ENCODE data around the gene NPAS2. TPM values are rescaled to one million over a fixed set of nuclear protein-coding genes. Genes with fewer than 3 reads are reported as not detected.

Gene NPAS2
- total RNA-seq, 1 donor from 2014 or later = 5.5 TPM

DNA sequence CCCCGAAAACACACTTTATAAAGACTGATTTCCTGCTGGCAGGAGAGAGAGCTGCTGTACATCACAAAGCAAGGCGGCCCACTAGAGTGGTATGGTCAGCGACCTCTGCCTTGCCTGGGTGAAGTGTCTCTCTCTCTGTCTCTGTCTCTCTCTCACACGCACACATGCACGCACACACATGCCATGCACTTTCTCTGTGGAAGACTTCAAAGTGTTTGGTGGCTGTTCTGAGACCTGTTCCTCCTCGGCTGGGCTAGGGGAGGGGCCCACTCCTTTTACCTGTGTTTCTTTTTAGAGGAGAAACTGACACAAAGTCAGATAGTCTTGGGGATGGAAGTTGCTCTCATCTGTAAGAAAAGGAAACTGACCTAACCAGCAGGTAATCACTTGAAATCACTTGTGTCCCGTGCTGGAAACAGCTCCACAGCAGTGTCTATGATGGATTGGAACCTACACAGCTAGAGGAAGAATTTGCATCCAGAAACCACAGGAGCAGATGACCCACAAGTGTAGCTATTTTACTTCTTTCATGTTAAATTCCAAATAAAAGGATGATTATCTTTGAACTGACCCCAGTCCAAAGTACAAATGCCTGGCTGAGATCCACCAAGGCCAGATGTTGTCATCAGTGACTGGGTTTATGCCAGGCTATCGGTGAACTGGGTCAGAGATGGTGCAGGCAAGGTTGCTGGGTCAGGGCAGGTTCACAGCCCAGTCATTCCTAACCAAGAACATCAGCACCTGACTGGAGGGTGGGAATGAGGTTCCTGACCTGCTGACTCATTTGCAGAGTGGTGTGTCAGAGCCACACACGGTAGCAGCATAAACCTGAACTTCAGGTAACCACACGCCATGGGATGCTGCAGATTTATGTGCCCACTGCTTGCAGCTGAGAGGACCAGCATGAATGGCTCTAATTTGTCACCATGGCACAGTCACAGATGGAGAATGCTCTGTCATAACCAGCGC, 63.0 kb downstream of the NPAS2 start:
- H3K36me3 Mint-ChIP-seq (ENCODE audit: low read depth, unreplicated experiment) = no peaks in the 10 kb centered on the region
- no peaks in the 10 kb centered on the region for H3K9me3 ChIP-seq (ENCODE audit: insufficient read depth, low read depth, low read length)
- H3K4me2 ChIP-seq (ENCODE audit: low read length) = no peak overlapping the region
- peak; percentile 66 for DNase-seq (ENCODE audit: low read depth)
- no peak for TF ChIP-seq CTCF (IDR thresholded peaks at IDR 0.05; ENCODE audit: insufficient read depth, low read depth, low read length)
- TF ChIP-seq EZH2 (IDR thresholded peaks at IDR 0.05; ENCODE audit: insufficient read depth, low read length) = no peak
- no peak overlapping the region for H3K4me3 ChIP-seq (ENCODE audit: insufficient read depth, low read depth, low read length)
- H3K36me3 ChIP-seq (ENCODE audit: insufficient read depth, low read length) = no peaks in the 10 kb centered on the region
- H3K9ac ChIP-seq (ENCODE audit: low read length) = no peak overlapping the region
- peaks cover 13% of the 10 kb centered on the region for H4K20me1 ChIP-seq (ENCODE audit: insufficient read depth, low read length)
- no peak overlapping the region for H3K4me3 Mint-ChIP-seq (ENCODE audit: unreplicated experiment)
- H3K79me2 ChIP-seq (ENCODE audit: insufficient read depth, low read length) = no peaks in the 10 kb centered on the region
- no peak for FAIRE-seq
- H3K4me1 Mint-ChIP-seq (ENCODE audit: low read depth, unreplicated experiment) = peaks cover 7% of the 10 kb centered on the region
- H3K27me3 Mint-ChIP-seq (ENCODE audit: low read depth, unreplicated experiment) = peaks cover 6% of the 10 kb centered on the region
- no peak overlapping the region for H3K27ac ChIP-seq (ENCODE audit: low read depth, low read length)
- peaks cover 29% of the 10 kb centered on the region for H3K4me1 ChIP-seq (ENCODE audit: insufficient read depth, low read length)
- H2AFZ ChIP-seq (ENCODE audit: low read depth, low read length) = no peak overlapping the region
- no peaks in the 10 kb centered on the region for H3K27me3 ChIP-seq (ENCODE audit: insufficient read depth, low read length)
- no peak overlapping the region for H3K27ac Mint-ChIP-seq (ENCODE audit: unreplicated experiment)
- no peaks in the 10 kb centered on the region for H3K9me3 Mint-ChIP-seq (ENCODE audit: unreplicated experiment)

DNA sequence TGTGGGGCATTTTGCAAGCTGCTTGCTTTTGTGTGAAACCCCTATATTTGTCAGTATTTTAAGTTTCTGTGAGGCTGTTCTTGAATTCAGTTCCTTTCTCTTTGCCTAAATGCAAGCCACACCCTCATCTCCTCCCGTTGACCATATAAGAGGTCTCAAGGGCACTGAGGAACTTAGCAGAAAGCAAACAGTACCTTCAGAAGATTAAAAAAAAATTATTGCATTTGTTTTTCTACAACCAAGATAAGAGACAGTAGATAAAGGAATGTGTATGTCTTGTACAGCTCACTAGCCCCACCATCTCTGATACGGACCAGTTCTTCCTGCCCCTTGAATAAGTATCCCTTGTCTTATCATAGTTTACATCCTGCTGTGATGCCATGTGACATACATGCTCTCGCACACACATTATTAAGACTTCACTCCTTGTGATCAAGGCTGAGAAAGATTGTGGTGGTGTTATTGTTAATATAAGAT, 64.2 kb downstream of the NPAS2 start:
- Histone ChIP-seq H3K36me3 (ENCODE audit: insufficient read depth, low read length) (no peaks in the 10 kb centered on the region), H3K79me2 (ENCODE audit: insufficient read depth, low read length) (no peaks in the 10 kb centered on the region), H2AFZ (ENCODE audit: low read depth, low read length) (no peak overlapping the region), H3K27me3 (ENCODE audit: insufficient read depth, low read length) (no peaks in the 10 kb centered on the region), H4K20me1 (ENCODE audit: insufficient read depth, low read length) (peaks cover 13% of the 10 kb centered on the region), H3K9me3 (ENCODE audit: insufficient read depth, low read depth, low read length) (no peaks in the 10 kb centered on the region), H3K4me3 (ENCODE audit: insufficient read depth, low read depth, low read length) (no peak overlapping the region), H3K4me1 (ENCODE audit: insufficient read depth, low read length) (peaks cover 29% of the 10 kb centered on the region), H3K27ac (ENCODE audit: low read depth, low read length) (no peak overlapping the region), H3K4me2 (ENCODE audit: low read length) (peak overlapping the region; percentile 14), H3K9ac (ENCODE audit: low read length) (no peak overlapping the region)
- H3K9me3 Mint-ChIP-seq (ENCODE audit: unreplicated experiment) = no peaks in the 10 kb centered on the region
- FAIRE-seq = no peak
- no peaks in the 10 kb centered on the region for H3K36me3 Mint-ChIP-seq (ENCODE audit: low read depth, unreplicated experiment)
- TF ChIP-seq CTCF (IDR thresholded peaks at IDR 0.05; ENCODE audit: insufficient read depth, low read depth, low read length) = no peak
- peaks cover 11% of the 10 kb centered on the region for H3K27me3 Mint-ChIP-seq (ENCODE audit: low read depth, unreplicated experiment)
- DNase-seq (ENCODE audit: low read depth) = no peak
- H3K27ac Mint-ChIP-seq (ENCODE audit: unreplicated experiment) = no peak overlapping the region
- H3K4me3 Mint-ChIP-seq (ENCODE audit: unreplicated experiment) = no peak overlapping the region
- H3K4me1 Mint-ChIP-seq (ENCODE audit: low read depth, unreplicated experiment) = peaks cover 10% of the 10 kb centered on the region

- DNase-seq (ENCODE audit: low read depth) = no peak
- Histone ChIP-seq H4K20me1 (ENCODE audit: insufficient read depth, low read length) (peaks cover 13% of the 10 kb centered on the region), H3K4me1 (ENCODE audit: insufficient read depth, low read length) (peaks cover 16% of the 10 kb centered on the region), H3K9me3 (ENCODE audit: insufficient read depth, low read depth, low read length) (no peaks in the 10 kb centered on the region), H3K4me3 (ENCODE audit: insufficient read depth, low read depth, low read length) (no peak overlapping the region), H3K79me2 (ENCODE audit: insufficient read depth, low read length) (no peaks in the 10 kb centered on the region), H3K27me3 (ENCODE audit: insufficient read depth, low read length) (no peaks in the 10 kb centered on the region), H3K4me2 (ENCODE audit: low read length) (no peak overlapping the region), H3K36me3 (ENCODE audit: insufficient read depth, low read length) (no peaks in the 10 kb centered on the region), H3K9ac (ENCODE audit: low read length) (no peak overlapping the region), H3K27ac (ENCODE audit: low read depth, low read length) (no peak overlapping the region), H2AFZ (ENCODE audit: low read depth, low read length) (no peak overlapping the region)
- H3K27me3 Mint-ChIP-seq (ENCODE audit: low read depth, unreplicated experiment) = peaks cover 11% of the 10 kb centered on the region
- no peak for FAIRE-seq
- H3K4me3 Mint-ChIP-seq (ENCODE audit: unreplicated experiment) = no peak overlapping the region
- no peaks in the 10 kb centered on the region for H3K9me3 Mint-ChIP-seq (ENCODE audit: unreplicated experiment)
- no peak for TF ChIP-seq EZH2 (IDR thresholded peaks at IDR 0.05; ENCODE audit: insufficient read depth, low read length)
- no peak for TF ChIP-seq CTCF (IDR thresholded peaks at IDR 0.05; ENCODE audit: insufficient read depth, low read depth, low read length)
- peaks cover 10% of the 10 kb centered on the region for H3K4me1 Mint-ChIP-seq (ENCODE audit: low read depth, unreplicated experiment)
- H3K27ac Mint-ChIP-seq (ENCODE audit: unreplicated experiment) = no peak overlapping the region
- no peaks in the 10 kb centered on the region for H3K36me3 Mint-ChIP-seq (ENCODE audit: low read depth, unreplicated experiment)
These were observed 66.1 kb downstream of the NPAS2 start for GRCh38 chr2:100886085-100886484.

Data from astrocyte (in vitro differentiated cells and primary cell).